Erythroblast (primary cell): Measurements from ENCODE around the gene FBXO15.

Source experiments
- GATA1 ChIP-seq: IDR thresholded peaks from 2 replicates; pipeline ENCODE4 v1.6.1; 2011; ENCODE audit warnings: low read depth, mild to moderate bottlenecking, control low read depth, low read length, moderate library complexity
- POLR2A ChIP-seq: IDR thresholded peaks from 2 replicates; pipeline ENCODE4 v1.6.1; 2011; ENCODE audit warnings: mild to moderate bottlenecking, low read length

DNA sequence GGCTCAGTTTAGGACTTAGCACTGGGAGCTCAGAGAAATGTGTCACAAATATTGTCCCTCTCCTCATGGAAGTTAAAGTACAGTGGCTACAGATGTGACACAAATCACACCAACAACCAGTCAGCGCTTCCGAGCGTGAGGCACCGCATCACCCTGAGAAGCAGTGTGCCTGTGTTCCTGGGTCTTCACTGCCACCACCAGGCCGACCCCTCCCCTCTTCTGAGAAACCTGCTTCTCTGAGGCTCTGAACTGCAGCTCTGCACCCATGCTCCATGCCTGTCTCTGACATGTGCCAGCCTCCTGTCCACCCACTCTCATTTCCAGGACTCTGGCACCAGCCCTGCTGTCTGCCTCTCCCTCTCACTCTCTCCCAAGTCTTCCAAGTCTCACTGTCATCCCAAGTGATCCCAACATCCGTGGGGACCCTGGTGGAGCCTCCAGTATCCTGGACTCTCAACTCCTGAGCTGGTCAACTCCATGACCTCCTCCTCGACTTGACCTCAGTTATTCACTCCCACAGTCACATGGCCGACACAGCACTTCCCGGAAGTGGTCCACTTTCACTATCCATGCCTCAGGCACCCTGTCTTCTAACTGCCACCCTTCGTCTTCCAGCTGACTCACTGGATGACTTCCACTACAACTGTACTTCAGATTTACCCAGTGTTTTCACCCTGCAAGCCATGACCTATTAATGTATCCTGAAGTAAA lies 73.5 kb downstream of the FBXO15 start:
- no peak for TF ChIP-seq POLR2A
- no peak for TF ChIP-seq GATA1
